Colonic mucosa (tissue), 4 donors: ENCODE results near the gene ARSJ. TPM values are rescaled to one million over a fixed set of nuclear protein-coding genes. Genes with fewer than 3 reads are reported as not detected.

ENCODE experiments used
- DNase-seq: peaks from one replicate; pipeline ENCODE4 v3.0.0-alpha.2; 2020
- H3K27ac ChIP-seq: fragments of 200-600 bp; one replicate; pipeline ENCODE4 v1.8.0; 2021
- H3K27me3 ChIP-seq: fragments of 200-600 bp; one replicate; pipeline ENCODE4 v1.8.0; 2021
- H3K36me3 ChIP-seq: fragments of 200-600 bp; one replicate; pipeline ENCODE4 v1.8.0; 2021
- H3K4me1 ChIP-seq: fragments of 200-600 bp; one replicate; pipeline ENCODE4 v1.8.0; 2021; ENCODE audit warnings: mild to moderate bottlenecking
- H3K4me3 ChIP-seq: fragments of 200-600 bp; one replicate; pipeline ENCODE4 v1.8.0; 2021
- H3K9ac ChIP-seq, 2 donors: one replicate each; pipeline ENCODE4 v1.7.0; 2013; ENCODE audit warnings: control low read depth in 2 of 2, low read depth in 2 of 2, low read length in 2 of 2
- H3K9me3 ChIP-seq: fragments of 200-600 bp; one replicate; pipeline ENCODE4 v1.8.0; 2021
- intact Hi-C: fragments of 100-400 bp; cut with DNase I; formaldehyde crosslinking; loops from one replicate; pipeline ENCODE4 v1.14.1; 2022
- total RNA-seq, 2 donors: library from RNA; stranded (reverse); fragmentation: NEBNext Ultra II Directional in 1 of 2; extraction: Animal tissue kit (Norgen Biotek cat#: 25700) in 1 of 2; gene quantifications; one replicate each; pipeline ENCODE4 v1.2.1, GENCODE V29; 2021
- TF ChIP-seq, protein P1 (sequence below): fragments of 200-600 bp; IDR thresholded peaks from one replicate; pipeline ENCODE4 v1.8.0; 2022; ENCODE audit warnings: antibody characterized with exemption, mild to moderate bottlenecking
- donor health status: healthy.
- donor health status: DM: no; HTN: no; CAD: no.
- donor health status: DM: no; HTN: no; CAD: no.

The ARSJ gene
- total RNA-seq, 2 donors from 2014 or later: 4.7 to 8.4 TPM

- no peak overlapping the region for H3K27ac ChIP-seq
- H3K9me3 ChIP-seq: no peaks in the 10 kb centered on the region
- intact Hi-C loops: no loop called here
- TF ChIP-seq, protein P1, sequence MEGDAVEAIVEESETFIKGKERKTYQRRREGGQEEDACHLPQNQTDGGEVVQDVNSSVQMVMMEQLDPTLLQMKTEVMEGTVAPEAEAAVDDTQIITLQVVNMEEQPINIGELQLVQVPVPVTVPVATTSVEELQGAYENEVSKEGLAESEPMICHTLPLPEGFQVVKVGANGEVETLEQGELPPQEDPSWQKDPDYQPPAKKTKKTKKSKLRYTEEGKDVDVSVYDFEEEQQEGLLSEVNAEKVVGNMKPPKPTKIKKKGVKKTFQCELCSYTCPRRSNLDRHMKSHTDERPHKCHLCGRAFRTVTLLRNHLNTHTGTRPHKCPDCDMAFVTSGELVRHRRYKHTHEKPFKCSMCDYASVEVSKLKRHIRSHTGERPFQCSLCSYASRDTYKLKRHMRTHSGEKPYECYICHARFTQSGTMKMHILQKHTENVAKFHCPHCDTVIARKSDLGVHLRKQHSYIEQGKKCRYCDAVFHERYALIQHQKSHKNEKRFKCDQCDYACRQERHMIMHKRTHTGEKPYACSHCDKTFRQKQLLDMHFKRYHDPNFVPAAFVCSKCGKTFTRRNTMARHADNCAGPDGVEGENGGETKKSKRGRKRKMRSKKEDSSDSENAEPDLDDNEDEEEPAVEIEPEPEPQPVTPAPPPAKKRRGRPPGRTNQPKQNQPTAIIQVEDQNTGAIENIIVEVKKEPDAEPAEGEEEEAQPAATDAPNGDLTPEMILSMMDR: no peak
- no peaks in the 10 kb centered on the region for H3K27me3 ChIP-seq
- H3K4me1 ChIP-seq: no peaks in the 10 kb centered on the region
- no peak overlapping the region for H3K9ac ChIP-seq
- no peak for DNase-seq
- no peaks in the 10 kb centered on the region for H3K36me3 ChIP-seq
- H3K4me3 ChIP-seq: no peak overlapping the region
These were observed 112.8 kb downstream of the ARSJ start for GRCh38 chr4:113866611-113867010.

DNA sequence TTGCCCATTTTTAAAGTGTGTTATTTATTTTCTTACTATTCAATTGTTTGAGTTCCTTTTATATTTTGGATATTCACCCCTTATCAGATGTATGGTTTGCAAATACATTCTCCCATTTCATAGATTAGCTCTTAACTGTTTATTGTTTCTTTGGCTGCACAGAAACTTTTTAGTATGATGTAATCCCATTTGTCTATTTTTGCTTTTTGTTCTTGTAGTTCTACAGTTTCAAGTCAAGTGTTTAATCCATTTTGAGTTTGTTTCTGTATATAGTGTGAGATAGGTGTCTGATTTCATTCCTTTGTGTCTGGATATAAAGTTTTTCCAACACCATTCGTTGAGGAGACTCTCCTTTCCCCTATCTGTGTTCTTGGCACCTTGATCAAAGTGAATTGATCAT, 120.5 kb downstream of the ARSJ start:
- no peaks in the 10 kb centered on the region for H3K36me3 ChIP-seq
- no peaks in the 10 kb centered on the region for H3K9me3 ChIP-seq
- H3K27me3 ChIP-seq: no peaks in the 10 kb centered on the region
- intact Hi-C loops: no loop called here
- H3K27ac ChIP-seq: no peak overlapping the region
- no peaks in the 10 kb centered on the region for H3K4me1 ChIP-seq
- TF ChIP-seq, protein P1: no peak
- H3K4me3 ChIP-seq: no peak overlapping the region
- H3K9ac ChIP-seq: no peak overlapping the region
- no peak for DNase-seq

- TF ChIP-seq, protein P1: no peak
- Histone ChIP-seq H3K27ac (no peak overlapping the region), H3K9me3 (no peaks in the 10 kb centered on the region), H3K4me3 (no peak overlapping the region), H3K4me1 (no peaks in the 10 kb centered on the region), H3K9ac (no peak overlapping the region), H3K36me3 (no peaks in the 10 kb centered on the region), H3K27me3 (no peaks in the 10 kb centered on the region)
- no peak for DNase-seq
- intact Hi-C loops: no loop called here
These were observed 127.6 kb downstream of the ARSJ start for GRCh38 chr4:113851816-113852215.

Other genes starting within 250 kb of the ARSJ start
- 100 to 1,000 TPM in 1 of 2 donors, 10 to 100 TPM in 1; 69.5 to 109 TPM for gene CAMK2D, start 217.9 kb downstream of the ARSJ start, total RNA-seq